ENCODE results near the gene NEUROD6.

NEUROD6 gene

DNA sequence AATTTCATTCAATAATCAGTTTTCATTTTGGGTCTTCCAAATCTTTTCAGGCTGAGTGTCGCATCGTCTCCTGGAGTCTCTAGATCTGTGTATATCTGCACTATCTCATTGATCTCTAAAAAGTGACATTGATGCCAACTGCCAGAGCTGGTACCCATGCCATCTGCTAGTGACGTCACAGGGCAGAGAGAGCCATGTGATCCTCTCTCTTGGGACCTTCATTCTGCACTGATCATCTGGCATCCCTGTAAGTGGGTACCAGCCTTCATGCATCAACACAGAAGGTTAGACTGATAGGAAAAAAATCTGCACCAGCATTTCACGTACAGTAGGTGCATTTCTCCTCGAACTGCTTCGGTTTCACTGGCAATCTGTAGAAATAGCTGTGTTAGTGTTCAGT is at the start of gene NEUROD6:
Gene NEUROD6, minus strand, starts transcription at position 124 of the 400 bp plus-strand sequence. CDS start 1,458 bp downstream, outside the sequence.
- DNase-seq, result no peak

- DNase-seq, result no peak
Observed at GRCh38 chr7:31384466-31384865, 43.9 kb upstream of the NEUROD6 start.

- no peak for DNase-seq
Observed at GRCh38 chr7:31382722-31383121, 42.2 kb upstream of the NEUROD6 start.

DNA sequence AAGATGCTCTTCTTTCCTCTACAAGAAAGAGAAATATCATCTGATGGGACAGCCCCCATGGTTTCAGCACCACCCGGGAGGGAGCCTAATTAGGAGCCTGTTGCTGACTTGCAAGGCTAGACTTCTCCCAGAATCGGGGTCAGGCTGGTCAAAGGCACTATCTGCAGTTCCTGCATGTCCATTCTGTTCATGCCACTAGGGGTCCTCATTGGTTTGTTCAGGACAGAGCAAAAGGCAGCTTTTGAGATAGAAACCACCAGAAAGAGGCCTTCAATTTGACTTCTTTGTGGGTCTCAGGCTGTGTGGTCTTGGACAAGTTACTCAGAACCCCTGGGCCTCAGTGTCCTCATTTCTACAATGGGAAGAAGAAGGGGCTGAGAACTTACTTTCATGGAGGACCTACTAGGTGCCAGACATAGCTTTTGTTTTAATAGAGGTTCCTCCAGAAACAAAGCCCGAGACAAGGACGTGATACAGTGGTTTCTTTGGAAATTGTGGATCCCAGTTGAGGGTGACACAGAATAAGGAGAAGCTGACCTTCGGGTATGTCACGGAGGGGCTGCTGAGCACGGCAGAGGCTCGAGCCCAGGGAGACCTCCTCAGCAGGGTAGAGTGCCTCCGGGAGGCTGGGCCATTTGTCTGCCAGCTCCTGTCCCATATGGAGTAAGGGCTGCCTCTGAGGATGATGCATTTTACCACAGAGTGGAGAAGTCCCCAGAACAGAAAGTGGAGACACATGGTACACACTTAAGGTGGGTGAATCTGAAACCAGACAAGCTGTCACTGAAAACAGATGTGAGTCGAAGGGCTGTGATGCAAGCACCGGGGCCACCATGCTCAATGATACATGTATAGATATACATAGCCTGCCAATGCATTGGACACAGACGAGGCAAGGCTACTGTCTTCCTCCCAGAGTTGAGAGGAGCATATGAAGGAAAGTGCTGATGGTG is 33.1 kb upstream of the NEUROD6 start:
- peak; percentile 12 to 45 for DNase-seq

- DNase-seq, result no peak
Observed at GRCh38 chr7:31372231-31372959, 31.9 kb upstream of the NEUROD6 start.

- no peak for DNase-seq
Observed at GRCh38 chr7:31371621-31372020, 31.1 kb upstream of the NEUROD6 start.

GRCh38 chr7:31370609-31371008 is 30.1 kb upstream of the NEUROD6 start:
- no peak for DNase-seq

DNA sequence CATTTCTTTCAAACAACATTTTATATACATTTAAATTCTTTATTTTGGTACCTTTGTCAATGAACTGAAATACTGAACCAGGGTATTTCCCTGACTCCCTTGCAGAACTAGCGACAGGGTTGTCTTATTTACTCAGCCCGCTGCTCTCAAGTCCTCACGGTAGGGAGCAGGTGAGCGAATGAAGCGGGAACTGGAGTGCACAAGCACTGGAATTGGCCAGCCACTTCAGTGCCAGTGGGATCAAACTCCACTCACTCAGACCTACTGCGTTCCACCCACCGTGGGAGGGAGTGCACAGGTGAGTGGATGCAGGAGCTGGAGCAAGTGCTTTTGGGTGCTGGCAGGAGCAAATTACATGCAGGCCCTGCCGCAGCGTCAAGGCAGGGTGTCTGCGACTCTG is 28.1 kb upstream of the NEUROD6 start:
- no peak for DNase-seq

DNA sequence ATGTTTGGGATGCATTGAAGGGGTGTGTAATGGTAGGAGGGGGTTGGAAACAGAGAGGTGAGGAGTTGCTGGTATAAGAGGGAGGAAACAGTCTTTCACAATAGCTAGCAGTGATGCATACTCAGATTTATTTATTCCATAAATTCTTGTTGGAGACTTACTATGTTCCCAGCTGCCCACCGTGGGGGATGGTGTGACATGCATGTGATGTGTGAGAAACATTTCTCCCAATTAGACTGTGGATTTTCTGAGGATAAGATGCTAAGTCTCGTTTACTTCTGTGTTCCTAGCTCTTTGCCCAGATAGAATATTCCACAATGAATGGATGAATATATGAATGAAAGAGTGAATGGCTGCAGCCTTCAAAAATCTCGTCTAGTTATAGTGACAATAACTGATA is 23.0 kb upstream of the NEUROD6 start:
- no peak for DNase-seq

DNA sequence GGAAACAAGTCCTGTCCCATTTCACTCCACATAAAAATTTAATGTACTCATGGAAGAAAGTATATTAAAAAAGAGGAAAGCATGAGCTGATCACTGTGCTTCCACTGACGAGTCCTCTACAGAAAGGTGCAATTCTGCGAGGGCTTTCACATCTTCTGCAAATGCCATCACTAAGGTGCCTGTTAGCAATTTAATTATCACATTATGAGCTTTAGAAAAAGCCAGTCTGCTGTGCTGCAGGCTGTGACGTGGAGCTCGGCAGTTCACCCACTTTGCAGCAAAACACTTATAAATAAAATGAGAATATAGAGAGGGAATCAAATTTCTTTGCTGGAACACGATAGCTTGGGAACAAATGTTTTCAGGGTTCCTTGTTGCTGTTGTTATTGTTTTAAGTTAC is 22.5 kb upstream of the NEUROD6 start:
- DNase-seq, result no peak

- no peak for DNase-seq
Observed at GRCh38 chr7:31362401-31362800, 21.9 kb upstream of the NEUROD6 start.

DNA sequence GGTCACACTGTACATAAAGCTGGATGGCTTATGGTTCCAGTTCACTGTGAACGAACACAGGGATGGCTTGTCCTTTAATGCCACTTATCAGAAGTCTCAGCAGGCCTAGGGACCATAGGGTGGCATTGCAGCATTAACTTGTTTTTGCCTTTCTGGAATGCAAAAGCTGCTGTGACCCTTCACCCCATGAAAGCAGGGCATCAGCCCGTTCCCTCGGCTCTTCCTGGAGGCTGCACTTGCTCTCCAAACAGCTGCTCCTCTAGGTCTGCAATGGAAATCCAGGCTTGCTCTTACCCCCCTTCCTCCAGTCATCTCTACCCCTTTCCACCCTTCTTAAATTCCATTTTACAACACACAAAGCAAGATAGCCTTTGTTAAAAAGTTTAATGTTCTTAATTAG is 17.9 kb upstream of the NEUROD6 start:
- no peak for DNase-seq

DNA sequence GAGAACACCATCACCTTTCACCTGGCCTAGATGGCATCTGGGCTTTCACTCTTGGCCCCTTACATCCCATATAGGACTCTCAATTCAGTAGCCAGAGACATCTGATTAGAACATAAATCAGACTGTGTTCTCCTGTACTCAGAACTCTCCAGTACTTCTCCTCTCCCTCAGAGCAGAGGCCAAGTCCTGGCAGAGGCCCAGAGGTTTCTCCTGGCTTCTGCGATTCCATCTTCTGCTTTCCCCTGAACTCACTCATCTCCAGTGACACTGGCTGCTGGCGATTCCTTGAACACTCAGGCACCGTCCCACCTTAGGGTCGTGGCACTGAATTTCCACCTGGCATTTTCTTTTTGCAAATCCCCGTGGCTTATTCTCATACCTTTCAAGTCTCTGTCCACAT is 4.9 kb upstream of the NEUROD6 start:
- DNase-seq, result no peak

DNA sequence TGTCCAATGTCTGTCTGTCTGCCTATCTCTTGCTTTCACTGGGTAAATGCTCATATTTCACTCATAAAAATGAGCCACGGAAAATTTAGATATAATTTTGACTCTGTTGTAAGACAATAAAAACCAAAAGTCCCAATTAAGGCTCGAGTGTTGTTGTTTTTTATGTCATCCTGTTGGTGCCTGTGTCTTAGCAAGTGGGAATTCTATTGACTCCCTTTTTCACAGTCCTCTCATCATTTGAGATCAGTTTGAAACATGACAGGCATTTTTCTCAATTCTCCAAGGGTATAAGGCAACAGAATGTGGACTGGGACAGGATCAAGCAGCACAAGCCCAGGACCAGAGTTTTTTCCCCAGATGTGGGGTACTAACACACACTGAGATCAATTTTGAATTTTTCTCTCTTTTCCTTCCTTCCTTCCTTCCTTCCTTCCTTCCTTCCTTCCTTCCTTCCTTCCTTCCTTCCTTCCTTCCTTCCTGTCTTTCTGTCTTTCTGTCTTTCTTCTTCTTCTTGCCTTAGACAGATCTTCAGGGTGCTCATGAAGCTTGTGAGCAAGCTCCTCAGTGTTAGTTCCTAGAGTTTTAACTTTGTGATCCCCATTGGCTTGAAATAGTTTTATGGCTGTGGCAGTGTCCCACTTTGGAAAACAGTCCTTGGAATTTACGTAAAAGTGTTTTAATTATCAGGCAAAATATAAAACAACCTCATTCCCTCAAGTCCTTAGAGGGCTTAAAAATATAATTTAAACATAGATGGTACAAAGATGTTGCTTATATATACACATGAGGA is 3.2 kb upstream of the NEUROD6 start:
- no peak for DNase-seq

DNA sequence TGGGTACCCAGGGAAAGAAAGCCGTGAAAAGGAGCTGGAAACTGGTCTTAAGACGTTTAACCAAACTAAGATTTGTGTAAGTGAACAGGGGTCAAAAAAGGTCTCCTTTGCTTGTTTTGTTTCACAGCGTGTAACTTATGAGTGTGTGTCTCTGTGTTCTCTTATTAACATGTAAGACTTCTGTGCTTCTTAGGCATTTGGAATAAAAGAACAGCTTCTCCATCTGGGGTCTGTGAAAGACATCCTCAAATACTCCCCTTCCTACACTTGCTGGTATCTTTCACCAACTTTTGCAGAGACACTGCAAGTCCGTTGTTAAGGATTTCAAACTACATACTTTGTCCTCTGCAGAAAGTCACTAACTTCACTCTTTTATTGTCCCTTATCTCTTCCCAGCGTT is 615 bp upstream of the NEUROD6 start:
- DNase-seq, result no peak

- no peak for DNase-seq
Observed at GRCh38 chr7:31340051-31340450, 475 bp downstream of the NEUROD6 start.

DNA sequence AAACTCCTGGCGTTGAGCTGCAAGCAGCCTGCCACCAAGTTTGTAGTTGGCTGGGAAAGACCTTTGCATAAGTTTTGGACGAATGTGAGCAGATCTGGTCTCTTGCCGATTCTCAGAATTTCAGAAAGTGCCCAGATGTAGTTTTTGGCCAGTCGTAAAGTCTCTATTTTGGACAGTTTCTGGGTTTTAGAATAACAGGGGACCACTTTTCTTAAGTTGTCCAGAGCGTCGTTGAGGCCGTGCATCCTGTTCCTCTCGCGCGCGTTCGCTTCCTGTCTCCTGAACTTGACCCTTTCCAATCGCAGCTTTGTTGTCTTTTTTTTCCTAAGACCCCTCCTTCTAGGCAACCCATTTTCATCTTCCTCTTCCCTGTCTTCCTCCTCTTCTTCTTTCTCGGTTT is 1.8 kb downstream of the NEUROD6 start:
- no peak for DNase-seq

- DNase-seq, result no peak
Observed at GRCh38 chr7:31337002-31337565, 3.4 kb downstream of the NEUROD6 start.

DNA sequence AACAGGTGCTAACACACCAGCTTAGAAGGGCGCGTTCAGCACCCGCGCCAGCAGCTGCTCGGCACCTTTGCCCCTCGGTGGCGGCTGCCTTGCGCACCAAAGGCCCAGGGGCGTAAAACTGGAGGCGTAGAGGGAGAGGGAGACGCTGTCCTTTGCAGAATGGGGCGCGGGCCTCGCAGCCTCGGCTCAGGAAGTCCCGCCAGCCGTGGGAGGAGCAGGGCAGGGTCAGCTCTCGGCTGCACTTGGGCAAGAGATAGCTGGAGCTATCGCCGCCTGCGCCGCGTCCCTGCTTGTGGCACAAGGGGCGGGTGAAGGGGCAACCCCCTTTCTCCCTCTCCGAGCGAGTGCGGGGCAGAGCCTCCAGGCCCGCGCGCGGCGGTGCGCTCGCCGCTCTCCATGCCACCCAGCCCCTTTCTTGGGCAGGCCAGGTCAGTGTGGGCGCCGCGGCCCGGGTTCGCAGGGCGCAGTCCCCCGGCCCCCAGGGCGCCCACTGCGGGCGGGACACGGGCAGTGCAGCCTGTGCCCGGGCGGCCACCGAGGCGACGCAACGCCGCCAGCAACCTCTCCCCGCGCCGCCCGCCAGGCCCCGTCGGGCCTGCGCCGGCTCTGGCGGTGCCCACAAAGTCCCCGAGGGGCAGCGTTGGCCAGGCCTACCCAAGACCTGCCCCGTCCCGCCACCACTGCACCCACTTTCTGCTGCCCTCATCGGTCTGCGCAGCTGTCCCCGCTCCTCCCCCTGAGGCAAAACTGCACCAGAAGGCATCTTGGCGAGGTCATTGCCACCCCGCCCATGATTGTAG is 4.1 kb downstream of the NEUROD6 start:
- no peak for DNase-seq

GRCh38 chr7:31335884-31336201 is 4.7 kb downstream of the NEUROD6 start:
- no peak for DNase-seq

DNA sequence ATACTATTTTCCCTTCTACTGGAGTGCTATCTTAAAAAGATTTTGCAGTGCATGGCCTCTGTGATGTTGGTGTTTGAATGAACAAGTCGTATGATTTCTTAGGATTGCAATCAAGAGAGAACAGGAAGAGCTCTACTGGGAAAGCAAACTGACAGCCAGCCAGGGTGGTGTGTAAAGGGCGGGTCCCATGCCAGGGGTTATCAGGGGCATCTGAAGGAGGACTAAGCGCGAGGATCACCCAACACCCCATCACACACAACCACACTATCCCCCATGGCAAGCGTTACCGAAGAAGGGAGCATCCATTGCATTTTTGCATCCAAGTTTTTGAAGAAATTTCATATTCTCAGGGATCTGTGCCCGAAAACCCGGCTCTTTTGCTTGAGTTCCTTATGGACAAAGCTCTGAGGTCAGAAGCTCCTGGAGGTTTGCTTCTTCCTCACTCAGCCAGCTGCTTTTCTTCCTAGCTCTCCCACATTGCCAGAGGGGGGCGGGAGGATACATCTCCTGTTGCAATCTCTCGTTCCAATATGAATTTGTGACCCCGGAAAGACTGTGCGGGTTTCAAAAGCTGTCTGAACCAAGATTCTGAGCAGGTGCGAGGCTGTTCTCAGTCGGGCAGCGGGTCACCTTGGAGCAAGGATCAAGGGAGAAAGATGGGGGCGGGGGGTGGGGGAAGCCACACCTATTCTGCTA is 5.2 kb downstream of the NEUROD6 start:
- no peak for DNase-seq

DNA sequence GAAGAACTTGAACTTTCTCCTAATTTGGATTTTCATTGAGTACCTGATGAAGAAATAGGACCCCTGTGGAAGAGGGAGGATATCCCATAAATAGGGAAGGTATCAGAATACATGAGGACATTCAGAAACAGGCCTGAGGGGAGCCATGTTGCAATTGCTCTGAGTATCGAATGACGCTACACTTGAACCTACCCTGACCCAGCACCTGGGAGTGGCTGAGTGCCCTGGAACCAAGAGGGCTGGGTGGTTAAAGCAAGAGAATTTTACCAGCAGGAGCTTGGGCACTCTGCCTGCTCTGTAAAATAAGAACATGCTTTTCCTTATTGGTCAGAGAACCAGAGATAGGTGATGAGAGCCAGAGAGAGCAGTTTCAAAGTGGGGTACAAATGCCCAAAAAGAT is 7.2 kb downstream of the NEUROD6 start:
- DNase-seq, result no peak
